Peyer's patch (tissue), 4 donors: Measurements from ENCODE around the gene CCN2.

Experiments used
- CTCF ChIP-seq, 6 experiments: fragments of 450-650 bp in 4 of 6; fragments of 200-600 bp in 2 of 6; sonication (generic) in 1 of 6; IDR thresholded peaks; one replicate each; pipeline ENCODE4 v1.5.1; 2017 to 2019; ENCODE audit warnings: antibody characterized with exemption in 6 of 6, mild to moderate bottlenecking in 3 of 6, moderate library complexity in 1 of 6
- POLR2A ChIP-seq, 2 donors: fragments of 450-650 bp; IDR thresholded peaks; one replicate each; pipeline ENCODE4 v1.5.1; 2017; ENCODE audit warnings: antibody characterized with exemption in 2 of 2, mild to moderate bottlenecking in 2 of 2, moderate library complexity in 2 of 2

GRCh38 chr6:131929264-131929663, 21.9 kb downstream of the CCN2 start:
- TF ChIP-seq CTCF (IDR thresholded peaks at IDR 0.05) (no peak), POLR2A (IDR thresholded peaks at IDR 0.05) (no peak)
